ENCODE results near the gene DCP1A. TPM values are rescaled to one million over a fixed set of nuclear protein-coding genes. Genes with fewer than 3 reads are reported as not detected.

DCP1A gene
- total RNA-seq, 1 experiment from 2014 or later = 12.7 TPM

DNA sequence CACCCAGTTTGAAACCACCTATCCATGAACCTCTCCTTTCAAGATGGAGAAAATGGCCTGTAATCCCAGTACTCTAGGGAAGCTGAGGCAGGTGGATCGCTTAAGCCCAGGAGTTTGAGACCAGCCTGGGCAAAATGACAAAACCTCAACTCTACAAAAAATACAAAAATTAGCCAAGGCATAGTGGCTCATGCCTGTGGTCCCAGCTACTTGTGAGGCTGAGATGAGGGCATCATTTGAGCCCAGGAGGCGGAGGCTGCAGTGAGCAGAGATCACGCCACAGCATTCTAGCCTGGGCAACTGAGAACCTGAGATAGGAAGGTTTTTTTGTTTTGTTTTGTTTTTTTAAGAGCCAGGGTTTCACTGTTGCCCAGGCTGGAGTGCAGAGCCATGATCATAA is 96.9 kb downstream of the DCP1A start:
- no peaks in the 10 kb centered on the region for H3F3A ChIP-seq (ENCODE audit: low read length, unreplicated experiment)
- H4K20me1 ChIP-seq (ENCODE audit: low read length) = peaks cover 91% of the 10 kb centered on the region
- H3K79me2 ChIP-seq (ENCODE audit: low read length) = peaks cover 100% of the 10 kb centered on the region
- no TSS peak for BruUV-seq (replicated peaks)
- peaks cover 31% of the 10 kb centered on the region for H3K4me1 ChIP-seq (ENCODE audit: insufficient read depth, low read length)
- intact Hi-C loops (cut with micrococcal nuclease) = no loop called here
- ATAC-seq (no peak), DNase-seq (no peak)
- peaks cover 19% of the 10 kb centered on the region for H3K36me3 ChIP-seq (ENCODE audit: low read depth, low read length)
- no peak overlapping the region for H3K9ac ChIP-seq (ENCODE audit: low read length)
- ChIA-PET CTCF (no interaction called here), POLR2A (ENCODE audit: unreplicated experiment) (no interaction called here)
- TF ChIP-seq EZH2 (IDR thresholded peaks at IDR 0.05; ENCODE audit: low read length, unreplicated experiment) (no peak), EZH2phosphoT487 (IDR thresholded peaks at IDR 0.05; ENCODE audit: borderline replicate concordance, low read length) (no peak)
- TF ChIP-seq, protein P1, sequence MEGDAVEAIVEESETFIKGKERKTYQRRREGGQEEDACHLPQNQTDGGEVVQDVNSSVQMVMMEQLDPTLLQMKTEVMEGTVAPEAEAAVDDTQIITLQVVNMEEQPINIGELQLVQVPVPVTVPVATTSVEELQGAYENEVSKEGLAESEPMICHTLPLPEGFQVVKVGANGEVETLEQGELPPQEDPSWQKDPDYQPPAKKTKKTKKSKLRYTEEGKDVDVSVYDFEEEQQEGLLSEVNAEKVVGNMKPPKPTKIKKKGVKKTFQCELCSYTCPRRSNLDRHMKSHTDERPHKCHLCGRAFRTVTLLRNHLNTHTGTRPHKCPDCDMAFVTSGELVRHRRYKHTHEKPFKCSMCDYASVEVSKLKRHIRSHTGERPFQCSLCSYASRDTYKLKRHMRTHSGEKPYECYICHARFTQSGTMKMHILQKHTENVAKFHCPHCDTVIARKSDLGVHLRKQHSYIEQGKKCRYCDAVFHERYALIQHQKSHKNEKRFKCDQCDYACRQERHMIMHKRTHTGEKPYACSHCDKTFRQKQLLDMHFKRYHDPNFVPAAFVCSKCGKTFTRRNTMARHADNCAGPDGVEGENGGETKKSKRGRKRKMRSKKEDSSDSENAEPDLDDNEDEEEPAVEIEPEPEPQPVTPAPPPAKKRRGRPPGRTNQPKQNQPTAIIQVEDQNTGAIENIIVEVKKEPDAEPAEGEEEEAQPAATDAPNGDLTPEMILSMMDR (conservative IDR thresholded peaks at IDR 0.05; ENCODE audit: low read depth, low read length) = no peak
- no peak overlapping the region for H2AFZ ChIP-seq (ENCODE audit: low read length)
- no peak overlapping the region for H3K4me2 ChIP-seq (ENCODE audit: low read length)
- H3K27ac ChIP-seq (ENCODE audit: low read length) = no peak overlapping the region
- H3K27me3 ChIP-seq (ENCODE audit: low read length) = no peaks in the 10 kb centered on the region
- no peaks in the 10 kb centered on the region for H3K9me3 ChIP-seq (ENCODE audit: low read length)
- no peak overlapping the region for H3K4me3 ChIP-seq (ENCODE audit: low read length)
- H3K9me2 ChIP-seq (replicated peaks; ENCODE audit: low read length) = no peaks in the 10 kb centered on the region

DNA sequence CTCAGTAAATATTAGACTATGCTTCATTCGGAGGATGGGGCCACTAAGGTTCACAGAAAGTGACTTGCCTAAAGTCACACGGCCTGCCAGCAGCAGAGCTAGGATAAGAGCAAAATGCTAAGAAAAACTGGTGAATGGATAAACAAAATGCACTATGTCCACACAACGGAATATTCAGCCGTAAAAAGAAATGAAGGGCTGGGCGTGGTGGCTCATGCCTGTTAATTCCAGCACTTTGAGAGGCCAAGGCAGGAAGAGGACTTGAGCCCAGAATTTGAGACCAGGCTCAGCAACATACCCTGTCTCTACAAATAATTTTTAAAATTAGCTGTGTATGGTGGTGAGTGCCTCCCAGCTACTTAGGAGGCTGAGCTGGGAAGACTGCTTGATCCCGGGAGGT is 99.2 kb downstream of the DCP1A start:
- ATAC-seq (no peak; the same call in 1 of the 2 replicates), DNase-seq (no peak)
- Histone ChIP-seq H3K27me3 (ENCODE audit: low read length) (no peaks in the 10 kb centered on the region), H3K27ac (ENCODE audit: low read length) (no peak overlapping the region), H3K4me2 (ENCODE audit: low read length) (no peak overlapping the region), H3K9me2 (replicated peaks; ENCODE audit: low read length) (no peaks in the 10 kb centered on the region), H4K20me1 (ENCODE audit: low read length) (peaks cover 94% of the 10 kb centered on the region), H2AFZ (ENCODE audit: low read length) (no peak overlapping the region), H3K9ac (ENCODE audit: low read length) (no peak overlapping the region), H3K4me3 (ENCODE audit: low read length) (no peak overlapping the region), H3F3A (ENCODE audit: low read length, unreplicated experiment) (no peaks in the 10 kb centered on the region), H3K9me3 (ENCODE audit: low read length) (no peaks in the 10 kb centered on the region), H3K36me3 (ENCODE audit: low read depth, low read length) (peaks cover 29% of the 10 kb centered on the region), H3K79me2 (ENCODE audit: low read length) (peaks cover 100% of the 10 kb centered on the region), H3K4me1 (ENCODE audit: insufficient read depth, low read length) (peaks cover 20% of the 10 kb centered on the region)
- intact Hi-C loops (cut with micrococcal nuclease) = no loop called here
- ChIA-PET POLR2A (ENCODE audit: unreplicated experiment) (interaction anchor here (0.6 kb wide), 1 partner anchor 88 kb away, joined by 5 read pairs; no protein-coding TSS in a partner anchor), CTCF (no interaction called here)
- TF ChIP-seq EZH2phosphoT487 (IDR thresholded peaks at IDR 0.05; ENCODE audit: borderline replicate concordance, low read length) (no peak), EZH2 (IDR thresholded peaks at IDR 0.05; ENCODE audit: low read length, unreplicated experiment) (no peak)
- TF ChIP-seq, protein P1 (conservative IDR thresholded peaks at IDR 0.05; ENCODE audit: low read depth, low read length) = no peak
- no TSS peak for BruUV-seq (replicated peaks)

DNA sequence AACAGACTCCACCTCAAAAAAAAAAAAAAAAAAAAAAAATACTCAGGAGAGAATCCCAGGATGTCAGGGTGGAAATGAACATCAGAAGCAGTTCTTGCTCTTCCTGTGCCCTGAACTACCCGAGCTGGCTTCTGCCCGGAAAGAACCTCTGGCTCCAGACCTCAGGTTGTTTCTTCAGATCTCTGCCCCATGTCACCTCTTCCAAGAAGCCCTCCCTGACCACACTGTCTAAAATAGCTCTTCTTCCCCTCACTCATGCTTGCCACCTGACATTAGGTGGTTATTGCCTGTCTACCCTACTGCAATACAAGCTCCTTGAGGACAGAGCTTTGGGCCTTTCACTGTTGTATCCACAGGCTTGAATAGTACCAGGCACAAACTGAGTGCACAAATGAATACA is 99.7 kb downstream of the DCP1A start:
- DNase-seq = no peak
- Histone ChIP-seq H3K4me1 (ENCODE audit: insufficient read depth, low read length) (peaks cover 15% of the 10 kb centered on the region), H4K20me1 (ENCODE audit: low read length) (peaks cover 94% of the 10 kb centered on the region), H3K4me3 (ENCODE audit: low read length) (no peak overlapping the region), H2AFZ (ENCODE audit: low read length) (no peak overlapping the region), H3K9me3 (ENCODE audit: low read length) (no peaks in the 10 kb centered on the region), H3K27ac (ENCODE audit: low read length) (no peak overlapping the region), H3K36me3 (ENCODE audit: low read depth, low read length) (peaks cover 31% of the 10 kb centered on the region), H3K79me2 (ENCODE audit: low read length) (peaks cover 100% of the 10 kb centered on the region), H3K9ac (ENCODE audit: low read length) (no peak overlapping the region), H3K4me2 (ENCODE audit: low read length) (no peak overlapping the region), H3F3A (ENCODE audit: low read length, unreplicated experiment) (no peaks in the 10 kb centered on the region), H3K9me2 (replicated peaks; ENCODE audit: low read length) (no peaks in the 10 kb centered on the region), H3K27me3 (ENCODE audit: low read length) (no peaks in the 10 kb centered on the region)
- POLR2A ChIA-PET (ENCODE audit: unreplicated experiment) = interaction anchor here (0.6 kb wide), 1 partner anchor 87 kb away, joined by 5 read pairs; no protein-coding TSS in a partner anchor
- intact Hi-C loops (cut with micrococcal nuclease) = no loop called here
- ATAC-seq = no peak
- TF ChIP-seq, protein P1 (conservative IDR thresholded peaks at IDR 0.05; ENCODE audit: low read depth, low read length) = no peak
- TF ChIP-seq EZH2phosphoT487 (IDR thresholded peaks at IDR 0.05; ENCODE audit: borderline replicate concordance, low read length) = no peak
- no peak for TF ChIP-seq EZH2 (IDR thresholded peaks at IDR 0.05; ENCODE audit: low read length, unreplicated experiment)
- CTCF ChIA-PET = no interaction called here
- no TSS peak for BruUV-seq (replicated peaks)

All from PC-3 (cell line).